Stomach (tissue), 9 donors: ENCODE data around the gene OPN3. TPM values are rescaled to one million over a fixed set of nuclear protein-coding genes. Genes with fewer than 3 reads are reported as not detected.

Experiments used
- DNase-seq, 2 donors: peaks; one replicate each; pipeline versions ENCODE4 v3.0.0 to v3.0.0-alpha.2; 2013 to 2019
- H3K27ac ChIP-seq, 5 donors: fragments of 200-600 bp in 4 of 5; sonication (generic) in 4 of 5; one replicate each; pipeline ENCODE4 v1.5.1; 2013 to 2019; ENCODE audit warnings: mild to moderate bottlenecking in 1 of 5, moderate library complexity in 1 of 5
- H3K27me3 ChIP-seq, 3 donors: fragments of 200-600 bp; sonication (generic); one replicate each; pipeline ENCODE4 v1.5.1; 2017 to 2019; ENCODE audit warnings: mixed run types in 1 of 3
- H3K36me3 ChIP-seq, 4 donors: fragments of 200-600 bp; sonication (generic); 1 replicate in 3 of 4; 2 replicates in 1 of 4; pipeline ENCODE4 v1.5.1; 2016 to 2019
- H3K4me1 ChIP-seq, 4 donors: fragments of 200-600 bp; sonication (generic); one replicate each; pipeline ENCODE4 v1.5.1; 2016 to 2019
- H3K4me3 ChIP-seq, 4 donors: fragments of 200-600 bp; sonication (generic) in 3 of 4; one replicate each; pipeline ENCODE4 v1.5.1; 2016 to 2019; ENCODE audit warnings: mild to moderate bottlenecking in 1 of 4
- H3K9me3 ChIP-seq, 4 donors: fragments of 200-600 bp; sonication (generic); one replicate each; pipeline ENCODE4 v1.5.1; 2016 to 2019
- EP300 ChIP-seq: sonication (generic); formaldehyde crosslinking; IDR thresholded peaks from one replicate; pipeline ENCODE4 v1.6.1; 2017; ENCODE audit warnings: antibody characterized with exemption
- POLR2A ChIP-seq, 4 donors: fragments of 450-650 bp; IDR thresholded peaks; one replicate each; pipeline ENCODE4 v1.6.1; 2016; ENCODE audit warnings: antibody characterized with exemption in 4 of 4, control low read depth in 2 of 4, mild to moderate bottlenecking in 1 of 4, moderate library complexity in 1 of 4
- POLR2AphosphoS5 ChIP-seq, 3 donors: sonication (generic); formaldehyde crosslinking; IDR thresholded peaks; one replicate each; pipeline ENCODE4 v1.6.1; 2016; ENCODE audit warnings: antibody characterized with exemption in 3 of 3
- WGBS, 5 donors: extraction: QIAGEN DNeasy Blood & Tissue Kit in 3 of 5; methylation state at CpG; one replicate each; pipeline versions ENCODE4 v1.1.5 to v1.1.7; 2013 to 2018; 5-methylcytosine and 5-hydroxymethylcytosine counted together
- intact Hi-C: fragments of 100-400 bp; cut with DNase I; formaldehyde crosslinking; loops from one replicate; pipeline ENCODE4 v1.15.1; 2023; ENCODE audit warnings: low total_unique reads
- polyA plus RNA-seq, 3 donors: library from polyadenylated mRNA; stranded (reverse); fragments of 200-250 nt; gene quantifications; one replicate each; pipeline ENCODE4 v1.2.3, GENCODE V29; 2013
- total RNA-seq, 5 donors: library from RNA; depleted of rRNA; stranded (reverse); fragments of >200 nt; gene quantifications; one replicate each; pipeline versions ENCODE4 v1.1.0 to v1.2.3, GENCODE V29; 2014 to 2016
- TF ChIP-seq, protein P1 (sequence below), 7 experiments: fragments of 450-650 bp in 4 of 7; fragments of 200-600 bp in 3 of 7; sonication (generic) in 3 of 7; IDR thresholded peaks; one replicate each; pipeline ENCODE4 v1.5.1; 2016 to 2019; ENCODE audit warnings: antibody characterized with exemption in 7 of 7, control low read depth in 2 of 7, mild to moderate bottlenecking in 1 of 7
- donor health status: healthy with polysubstance abuse.
- donor health status: Bipolar disorder and iron deficiency.
- donor health status: healthy.

Gene OPN3
- total and polyA plus RNA-seq, 8 donors: 1.8 to 15.1 (median 8.1) TPM; not detected in 1

DNA sequence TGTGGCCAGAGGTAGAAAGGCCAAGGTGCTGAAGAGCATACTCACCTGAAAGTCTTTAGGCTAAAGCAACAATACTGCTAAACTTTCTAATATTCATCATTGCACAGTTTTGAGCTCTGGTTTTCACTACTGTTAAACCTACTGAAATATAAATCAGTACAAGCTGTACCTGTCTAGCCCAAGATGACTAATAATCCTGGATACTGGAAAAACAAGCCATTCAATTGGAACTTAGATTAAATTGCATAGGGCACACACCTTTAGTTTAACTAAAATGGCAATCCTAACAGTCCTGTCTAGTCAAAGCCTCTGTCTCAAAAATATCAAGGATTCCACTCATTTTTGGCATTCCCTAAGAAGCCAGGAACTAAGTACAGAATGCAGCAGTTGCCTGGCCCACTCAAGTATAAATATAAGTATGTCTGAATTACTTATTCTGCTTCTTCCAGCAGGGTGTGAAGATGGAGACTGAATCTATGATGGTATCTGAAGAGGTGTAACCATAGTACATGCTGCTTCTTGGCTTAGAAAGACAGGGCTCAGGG, 3.1 kb downstream of the OPN3 start:
- H3K4me3 ChIP-seq: no peak overlapping the region
- TF ChIP-seq, protein P1, sequence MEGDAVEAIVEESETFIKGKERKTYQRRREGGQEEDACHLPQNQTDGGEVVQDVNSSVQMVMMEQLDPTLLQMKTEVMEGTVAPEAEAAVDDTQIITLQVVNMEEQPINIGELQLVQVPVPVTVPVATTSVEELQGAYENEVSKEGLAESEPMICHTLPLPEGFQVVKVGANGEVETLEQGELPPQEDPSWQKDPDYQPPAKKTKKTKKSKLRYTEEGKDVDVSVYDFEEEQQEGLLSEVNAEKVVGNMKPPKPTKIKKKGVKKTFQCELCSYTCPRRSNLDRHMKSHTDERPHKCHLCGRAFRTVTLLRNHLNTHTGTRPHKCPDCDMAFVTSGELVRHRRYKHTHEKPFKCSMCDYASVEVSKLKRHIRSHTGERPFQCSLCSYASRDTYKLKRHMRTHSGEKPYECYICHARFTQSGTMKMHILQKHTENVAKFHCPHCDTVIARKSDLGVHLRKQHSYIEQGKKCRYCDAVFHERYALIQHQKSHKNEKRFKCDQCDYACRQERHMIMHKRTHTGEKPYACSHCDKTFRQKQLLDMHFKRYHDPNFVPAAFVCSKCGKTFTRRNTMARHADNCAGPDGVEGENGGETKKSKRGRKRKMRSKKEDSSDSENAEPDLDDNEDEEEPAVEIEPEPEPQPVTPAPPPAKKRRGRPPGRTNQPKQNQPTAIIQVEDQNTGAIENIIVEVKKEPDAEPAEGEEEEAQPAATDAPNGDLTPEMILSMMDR (IDR thresholded peaks at IDR 0.05): no peak
- H3K9me3 ChIP-seq: no peaks in the 10 kb centered on the region
- peaks cover 0 to 18% (median 11%) of the 10 kb centered on the region in 4 donors for H3K36me3 ChIP-seq
- H3K27ac ChIP-seq: no peak overlapping the region
- DNase-seq: no peak
- H3K4me1 ChIP-seq: peaks cover 4 to 46% (median 29%) of the 10 kb centered on the region in 4 donors
- H3K27me3 ChIP-seq: no peaks in the 10 kb centered on the region
- intact Hi-C loops: no loop called here

DNA sequence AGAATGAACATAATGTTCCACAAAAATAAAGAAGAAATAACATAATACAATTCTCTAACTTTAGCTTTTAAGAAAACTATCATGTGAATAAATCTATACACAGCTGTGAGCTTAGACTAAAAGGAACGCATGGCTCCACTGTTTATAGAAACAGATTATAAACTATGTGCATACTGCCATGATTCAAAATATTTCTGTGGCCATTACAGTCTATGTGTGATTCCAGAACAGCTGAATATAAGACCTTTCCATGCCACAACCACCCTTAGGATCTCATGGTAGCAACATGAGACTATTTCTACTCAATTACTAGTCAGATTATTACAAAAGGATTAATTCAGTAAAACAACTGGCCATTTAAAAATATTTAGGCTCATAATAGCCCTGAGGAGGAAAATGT, 3.9 kb downstream of the OPN3 start:
- TF ChIP-seq, protein P1 (IDR thresholded peaks at IDR 0.05): no peak
- DNase-seq: no peak
- no peak overlapping the region for H3K4me3 ChIP-seq
- peaks cover 0 to 19% (median 11%) of the 10 kb centered on the region in 4 donors for H3K36me3 ChIP-seq
- intact Hi-C loops: no loop called here
- H3K9me3 ChIP-seq: no peaks in the 10 kb centered on the region
- H3K27ac ChIP-seq: no peak overlapping the region
- WGBS, 5 donors: 60 to 68% (median 63%) methylated on average over 1 of the region's 1 CpG
- H3K4me1 ChIP-seq: peaks cover 4 to 44% (median 29%) of the 10 kb centered on the region in 4 donors
- no peaks in the 10 kb centered on the region for H3K27me3 ChIP-seq

DNA sequence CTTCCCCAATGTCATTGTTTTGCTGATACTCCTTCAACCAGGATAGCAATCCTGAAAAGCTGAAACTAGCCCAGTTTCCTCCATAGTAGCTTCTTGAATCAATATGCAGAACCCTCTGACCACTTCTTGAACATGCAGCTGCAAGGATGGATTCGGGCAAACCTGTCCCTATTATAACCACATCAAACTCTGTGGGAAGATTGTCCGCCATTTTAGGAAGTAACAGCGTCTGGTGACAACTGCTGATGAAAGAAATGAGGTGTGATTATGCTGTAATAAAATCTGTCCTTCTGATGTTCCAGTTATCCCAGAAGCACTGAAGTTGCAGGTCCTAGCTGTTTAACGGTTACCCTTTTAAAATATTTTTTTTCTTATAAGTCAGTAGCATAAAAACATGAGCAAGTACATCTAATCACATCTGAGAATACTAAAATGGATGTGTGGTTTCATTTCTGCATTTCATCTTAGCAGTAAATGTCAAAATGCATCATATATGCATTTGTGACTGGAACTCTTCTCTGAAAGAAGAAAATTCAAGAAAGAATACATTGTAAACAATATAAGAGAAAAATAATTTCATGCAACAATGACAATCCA, 4.5 kb downstream of the OPN3 start:
- H3K27me3 ChIP-seq: no peaks in the 10 kb centered on the region
- no peaks in the 10 kb centered on the region for H3K9me3 ChIP-seq
- TF ChIP-seq EP300: no peak
- TF ChIP-seq, protein P1 (IDR thresholded peaks at IDR 0.05): no peak
- no peak for TF ChIP-seq POLR2AphosphoS5 (IDR thresholded peaks at IDR 0.05)
- TF ChIP-seq POLR2A (IDR thresholded peaks at IDR 0.05): no peak
- peaks cover 0 to 19% (median 11%) of the 10 kb centered on the region in 4 donors for H3K36me3 ChIP-seq
- intact Hi-C loops: no loop called here
- DNase-seq: no peak
- H3K4me3 ChIP-seq: no peak overlapping the region
- WGBS, 5 donors: 88 to 94% (median 92%) methylated on average over 4 of the region's 4 CpGs
- no peak overlapping the region for H3K27ac ChIP-seq
- H3K4me1 ChIP-seq: peaks cover 2 to 38% (median 25%) of the 10 kb centered on the region in 4 donors

DNA sequence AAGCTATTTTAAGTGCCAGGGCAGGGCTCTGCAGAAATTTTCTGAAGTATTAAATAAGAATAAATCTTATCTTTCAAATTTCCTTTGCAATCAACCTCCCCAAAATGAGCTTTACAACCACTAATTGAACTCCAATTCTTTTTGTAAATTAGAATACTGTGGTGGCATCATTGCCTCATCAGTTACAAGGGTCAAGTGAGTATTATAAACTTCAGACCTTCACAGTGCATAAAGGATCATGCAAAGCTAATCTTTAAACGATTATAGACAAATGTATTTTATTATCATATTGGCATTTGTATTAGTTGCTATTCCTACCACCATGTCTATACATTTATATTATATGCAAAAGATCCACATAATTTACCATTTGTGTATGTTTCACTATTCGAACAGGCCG, 7.2 kb downstream of the OPN3 start:
- Histone ChIP-seq H3K9me3 (no peaks in the 10 kb centered on the region), H3K4me3 (no peak overlapping the region), H3K27me3 (no peaks in the 10 kb centered on the region), H3K4me1 (peaks cover 0 to 22% (median 13%) of the 10 kb centered on the region in 4 donors), H3K27ac (no peak overlapping the region), H3K36me3 (peaks cover 0 to 19% (median 11%) of the 10 kb centered on the region in 4 donors)
- no peak for TF ChIP-seq POLR2AphosphoS5 (IDR thresholded peaks at IDR 0.05)
- no peak for TF ChIP-seq POLR2A (IDR thresholded peaks at IDR 0.05)
- TF ChIP-seq EP300: no peak
- TF ChIP-seq, protein P1 (IDR thresholded peaks at IDR 0.05): no peak
- 91 to 97% (median 94%) methylated on average over 3 of the region's 3 CpGs for WGBS, 5 donors
- intact Hi-C loops: no loop called here
- DNase-seq: no peak
